SK-N-MC (cell line): Measurements from ENCODE around the gene PLN.

Experiments used
- EZH2 ChIP-seq: fragments of 200-600 bp; sonication (generic); IDR thresholded peaks from one replicate; pipeline ENCODE4 v1.6.1; 2017; ENCODE audit warnings: antibody characterized with exemption
- FOXP2 ChIP-seq: optimal IDR thresholded peaks from 2 replicates; pipeline ENCODE3; 2011; ENCODE audit warnings: mild to moderate bottlenecking, moderate library complexity; ENCODE audit not compliant: insufficient read depth; ENCODE audit errors: extremely low read length, control extremely low read depth
- POLR2AphosphoS5 ChIP-seq: IDR thresholded peaks from 2 replicates; pipeline ENCODE4 v1.6.1; 2012; ENCODE audit warnings: mild to moderate bottlenecking, low read depth, low read length, borderline replicate concordance

DNA sequence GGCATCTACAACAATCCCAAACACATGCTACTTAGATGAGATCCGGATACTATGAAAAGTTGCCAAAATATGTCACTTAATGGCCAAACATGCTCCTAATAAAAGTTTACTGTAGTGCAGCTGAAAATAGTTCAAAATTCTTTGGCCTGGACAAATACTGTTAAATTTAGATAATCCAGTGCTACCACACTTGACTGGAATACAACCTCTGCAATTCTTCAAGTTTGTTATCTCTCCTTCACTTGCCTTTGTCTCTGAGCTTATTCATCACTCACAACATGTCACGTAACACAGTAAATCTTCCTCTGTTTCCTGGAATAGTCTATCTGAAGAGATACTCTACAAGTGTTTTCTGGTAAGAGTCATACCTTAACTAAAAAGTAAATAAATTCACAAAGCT is 10.5 kb upstream of the PLN start:
- TF ChIP-seq EZH2 (no peak), POLR2AphosphoS5 (no peak), FOXP2 (no peak)
